ENCODE results near the gene ARHGAP4. TPM values are rescaled to one million over a fixed set of nuclear protein-coding genes. Genes with fewer than 3 reads are reported as not detected.

The ARHGAP4 gene
- polyA plus RNA-seq, 1 experiment = 0.12 TPM

GRCh38 chrX:153907456-153907855, 18.6 kb downstream of the ARHGAP4 start:
- no peak for DNase-seq (ENCODE audit: low read depth, low spot score)
- Histone ChIP-seq H3K9me3 (ENCODE audit: control insufficient read depth, insufficient read depth, low read length) (no peaks in the 10 kb centered on the region; the same call in 1 of the 2 replicates), H3K4me3 (ENCODE audit: low read depth, low read length) (no peak overlapping the region), H3K27ac (ENCODE audit: low read depth, low read length) (no peak overlapping the region), H3K27me3 (ENCODE audit: control insufficient read depth, insufficient read depth, low read length) (peaks cover 2% of the 10 kb centered on the region)
- ChIA-PET CTCF (no interaction called here), POLR2A (no interaction called here)
- no peak for TF ChIP-seq CTCF (IDR thresholded peaks at IDR 0.05; ENCODE audit: low read depth, low read length)

GRCh38 chrX:153906126-153906917, 19.7 kb downstream of the ARHGAP4 start:
- H3K27me3 ChIP-seq (ENCODE audit: control insufficient read depth, insufficient read depth, low read length) = peaks cover 2% of the 10 kb centered on the region
- no peak overlapping the region for H3K27ac ChIP-seq (ENCODE audit: low read depth, low read length)
- DNase-seq (ENCODE audit: low read depth, low spot score) = no peak
- POLR2A ChIA-PET = no interaction called here
- CTCF ChIA-PET = no interaction called here
- no peak overlapping the region for H3K4me3 ChIP-seq (ENCODE audit: low read depth, low read length)
- no peak for TF ChIP-seq CTCF (IDR thresholded peaks at IDR 0.05; ENCODE audit: low read depth, low read length)
- no peaks in the 10 kb centered on the region; the same call in 1 of the 2 replicates for H3K9me3 ChIP-seq (ENCODE audit: control insufficient read depth, insufficient read depth, low read length)

GRCh38 chrX:153905481-153906095, 20.5 kb downstream of the ARHGAP4 start:
- Histone ChIP-seq H3K27me3 (ENCODE audit: control insufficient read depth, insufficient read depth, low read length) (peaks cover 2% of the 10 kb centered on the region), H3K4me3 (ENCODE audit: low read depth, low read length) (no peak overlapping the region), H3K9me3 (ENCODE audit: control insufficient read depth, insufficient read depth, low read length) (no peaks in the 10 kb centered on the region; the same call in 1 of the 2 replicates), H3K27ac (ENCODE audit: low read depth, low read length) (no peak overlapping the region)
- DNase-seq (ENCODE audit: low read depth, low spot score) = no peak
- ChIA-PET CTCF (no interaction called here), POLR2A (no interaction called here)
- TF ChIP-seq CTCF (IDR thresholded peaks at IDR 0.05; ENCODE audit: low read depth, low read length) = no peak

GRCh38 chrX:153903991-153904957, 21.8 kb downstream of the ARHGAP4 start, which contains the start of gene AVPR2:
TSS of gene AVPR2 (plus strand) at chrX:153904673. CDS start at chrX:153905146, 473 bp downstream.
- no peak for TF ChIP-seq CTCF (IDR thresholded peaks at IDR 0.05; ENCODE audit: low read depth, low read length)
- Histone ChIP-seq H3K27ac (ENCODE audit: low read depth, low read length) (no peak within 1 kb of the TSS), H3K9me3 (ENCODE audit: control insufficient read depth, insufficient read depth, low read length) (no peaks in the 10 kb centered on the region), H3K27me3 (ENCODE audit: control insufficient read depth, insufficient read depth, low read length) (peaks cover 2% of the 10 kb centered on the region), H3K4me3 (ENCODE audit: low read depth, low read length) (no peak within 1 kb of the TSS)
- ChIA-PET POLR2A (no interaction called here), CTCF (no interaction called here)
- DNase-seq (ENCODE audit: low read depth, low spot score) = no peak

Measured in AG04450 (cell line).